ENCODE data around the gene GRB10.

The GRB10 gene

GRCh38 chr7:50651271-50651989, 131.3 kb downstream of the GRB10 start:
- no peak for DNase-seq

- no peak for DNase-seq
Observed at GRCh38 chr7:50650057-50650664, 132.5 kb downstream of the GRB10 start.

- DNase-seq: no peak
Observed at GRCh38 chr7:50649259-50649885, 133.3 kb downstream of the GRB10 start.

- DNase-seq: no peak
Observed at GRCh38 chr7:50648570-50649169, 134.0 kb downstream of the GRB10 start.

GRCh38 chr7:50648076-50648475, 134.6 kb downstream of the GRB10 start:
- no peak for DNase-seq

- DNase-seq: no peak
Observed at GRCh38 chr7:50647286-50647980, 135.3 kb downstream of the GRB10 start.

GRCh38 chr7:50646069-50646468, 136.6 kb downstream of the GRB10 start:
- no peak for DNase-seq

GRCh38 chr7:50645186-50645585, 137.5 kb downstream of the GRB10 start:
- no peak for DNase-seq

- DNase-seq: no peak
Observed at GRCh38 chr7:50644586-50644985, 138.1 kb downstream of the GRB10 start.

GRCh38 chr7:50644114-50644513, 138.6 kb downstream of the GRB10 start:
- no peak for DNase-seq

GRCh38 chr7:50641442-50642405, 141.0 kb downstream of the GRB10 start:
- DNase-seq: no peak

GRCh38 chr7:50640779-50641178, 141.9 kb downstream of the GRB10 start:
- DNase-seq: no peak

- no peak for DNase-seq
Observed at GRCh38 chr7:50640256-50640655, 142.4 kb downstream of the GRB10 start.

- no peak for DNase-seq
Observed at GRCh38 chr7:50637725-50638643, 144.7 kb downstream of the GRB10 start.

- no peak for DNase-seq
Observed at GRCh38 chr7:50634378-50634777, 148.3 kb downstream of the GRB10 start.

- DNase-seq: no peak
Observed at GRCh38 chr7:50633414-50633710, 149.3 kb downstream of the GRB10 start.

GRCh38 chr7:50632561-50633413, 149.9 kb downstream of the GRB10 start:
- DNase-seq: peak in 5 of 6 experiments; percentile 8 to 62 (median 30)

- DNase-seq: no peak
Observed at GRCh38 chr7:50631639-50632038, 151.1 kb downstream of the GRB10 start.

GRCh38 chr7:50631100-50631499, 151.6 kb downstream of the GRB10 start:
- no peak for DNase-seq
